HCT116 (cell line): Measurements from ENCODE around the gene TOX2. TPM values are rescaled to one million over a fixed set of nuclear protein-coding genes. Genes with fewer than 3 reads are reported as not detected.

Source experiments
- ATAC-seq: fragments of 200-7000 bp; cut with Tn5 transposase; 2 replicates; pipeline ENCODE4 v1.9.1; 2020; ENCODE audit warnings: mild to moderate bottlenecking, moderate library complexity
- BruUV-seq: library from RNA; stranded (reverse); fragments of 400-500 nt; replicated peaks from 2 replicates; lab custom pipeline; 2021; lab: Mats Ljungman, UMichigan
- CTCF ChIA-PET: fragments of 300-600 bp; sonication (Branson Sonifier 250); formaldehyde crosslinking; loops from one replicate; lab custom pipeline; 2021; ENCODE audit warnings: antibody characterized with exemption; lab: Charles Lee
- POLR2A ChIA-PET: fragments of 300-600, 350-600 bp; sonication (Branson Sonifier 250); formaldehyde crosslinking; loops from one replicate; lab custom pipeline; 2021; ENCODE audit warnings: antibody characterized with exemption; lab: Charles Lee
- RAD21 ChIA-PET, 2 experiments: fragments of 300-600 bp; sonication (Branson Sonifier 250); formaldehyde crosslinking; loops; one replicate each; lab custom pipeline; 2023; ENCODE audit warnings: low total read pairs in 2 of 2; ENCODE audit not compliant: uncharacterized antibody in 2 of 2, unreplicated experiment in 2 of 2, low non-redundant PET in 1 of 2; lab: Charles Lee
- DNase-seq: peaks from one replicate; pipeline ENCODE4 v3.0.0-alpha.2; 2010; ENCODE audit warnings: low read depth, low spot score
- H2AFZ ChIP-seq: fragments of 200-600 bp; shearing (Covaris generic), sonication (generic); 2 replicates; pipeline ENCODE4 v1.6.1; 2017; ENCODE audit warnings: low read depth, mixed run types, mixed read lengths, antibody characterized with exemption, low read length; ENCODE audit not compliant: poor library complexity, severe bottlenecking
- H3K27ac ChIP-seq: 2 replicates; pipeline ENCODE4 v1.5.1; 2012; ENCODE audit warnings: low read depth, low read length
- H3K27me3 ChIP-seq: fragments of 200-600 bp; sonication (generic); 2 replicates; pipeline ENCODE4 v1.6.1; 2016; ENCODE audit warnings: mixed run types, low read length, mixed read lengths; ENCODE audit not compliant: insufficient read depth
- H3K36me3 ChIP-seq, 2 experiments: fragments of 200-500 bp in 1 of 2; fragments of 200-600 bp in 1 of 2; sonication (Bioruptor generic) in 1 of 2; sonication (generic) in 1 of 2; 2 replicates each; pipeline versions ENCODE4 v1.5.1 to v1.6.1; 2014 to 2016; ENCODE audit warnings: low read length in 2 of 2, inconsistent platforms in 1 of 2, mixed read lengths in 1 of 2, mixed run types in 1 of 2; ENCODE audit not compliant: insufficient read depth in 2 of 2, control insufficient read depth in 1 of 2
- H3K4me1 ChIP-seq, 2 experiments: fragments of 200-600 bp in 1 of 2; sonication (generic) in 1 of 2; 2 replicates each; pipeline versions ENCODE4 v1.5.1 to v1.6.1; 2012 to 2017; ENCODE audit warnings: low read length in 2 of 2, inconsistent platforms in 1 of 2, mild to moderate bottlenecking in 1 of 2, mixed read lengths in 1 of 2, mixed run types in 1 of 2, moderate library complexity in 1 of 2; ENCODE audit not compliant: insufficient read depth in 2 of 2, control insufficient read depth in 1 of 2
- H3K4me2 ChIP-seq: fragments of 200-600 bp; sonication (generic); 2 replicates; pipeline ENCODE4 v1.6.1; 2017; ENCODE audit warnings: mixed run types, low read length, mixed read lengths
- H3K4me3 ChIP-seq, 2 experiments: fragments of 200-600 bp in 1 of 2; sonication (generic) in 1 of 2; replicated peaks in 1 of 2; 2 replicates each; pipeline ENCODE4 v1.5.1; 2011 to 2016; ENCODE audit warnings: low read length in 2 of 2, control low read depth in 1 of 2, low read depth in 1 of 2, mild to moderate bottlenecking in 1 of 2, mixed read lengths in 1 of 2, mixed run types in 1 of 2
- H3K79me2 ChIP-seq: fragments of 200-600 bp; sonication (generic); 2 replicates; pipeline ENCODE4 v1.6.1; 2017; ENCODE audit warnings: mild to moderate bottlenecking, mixed run types, low read length, moderate library complexity, mixed read lengths; ENCODE audit not compliant: insufficient read depth
- H3K9ac ChIP-seq: fragments of 200-600 bp; sonication (generic); 2 replicates; pipeline ENCODE4 v1.6.1; 2016; ENCODE audit warnings: low read length, mixed read lengths
- H3K9me2 ChIP-seq: fragments of 200-600 bp; sonication (generic), shearing (Covaris generic); 2 replicates; pipeline ENCODE4 v1.6.1; 2017; ENCODE audit warnings: mixed run types, mild to moderate bottlenecking, moderate library complexity; ENCODE audit not compliant: insufficient read depth
- H3K9me3 ChIP-seq, 2 experiments: fragments of 200-500 bp in 1 of 2; fragments of 200-600 bp in 1 of 2; sonication (Bioruptor generic) in 1 of 2; sonication (generic) in 1 of 2; 2 replicates each; pipeline ENCODE4 v1.6.1; 2014 to 2017; ENCODE audit warnings: low read length in 2 of 2, mixed read lengths in 2 of 2, inconsistent platforms in 1 of 2, low read depth in 1 of 2, mild to moderate bottlenecking in 1 of 2, mixed run types in 1 of 2, moderate library complexity in 1 of 2; ENCODE audit not compliant: control insufficient read depth in 1 of 2, insufficient read depth in 1 of 2
- H4K20me1 ChIP-seq: fragments of 200-600 bp; sonication (generic), shearing (Covaris generic); 2 replicates; pipeline ENCODE4 v1.6.1; 2017; ENCODE audit warnings: mixed run types, mild to moderate bottlenecking, moderate library complexity; ENCODE audit not compliant: insufficient read depth
- CBX3 ChIP-seq: IDR thresholded peaks from 2 replicates; pipeline ENCODE4 v1.6.1; 2012; ENCODE audit warnings: low read depth
- CEBPB ChIP-seq: IDR thresholded peaks from 2 replicates; pipeline ENCODE4 v1.6.1; 2012; ENCODE audit warnings: low read depth
- EGR1 ChIP-seq: IDR thresholded peaks from 2 replicates; pipeline ENCODE4 v1.6.1; 2012; ENCODE audit warnings: low read depth
- ELF1 ChIP-seq: IDR thresholded peaks from 2 replicates; pipeline ENCODE4 v1.6.1; 2012; ENCODE audit warnings: low read depth, borderline replicate concordance
- EZH2 ChIP-seq: fragments of 200-600 bp; sonication (generic); IDR thresholded peaks from 2 replicates; pipeline ENCODE4 v1.6.1; 2017; ENCODE audit warnings: antibody characterized with exemption, mixed run types
- FOSL1 ChIP-seq: IDR thresholded peaks from 2 replicates; pipeline ENCODE4 v1.6.1; 2012; ENCODE audit warnings: low read depth
- JUND ChIP-seq: IDR thresholded peaks from 2 replicates; pipeline ENCODE4 v1.6.1; 2012
- POLR2A ChIP-seq: IDR thresholded peaks from 2 replicates; pipeline ENCODE4 v1.7.0; 2011; ENCODE audit warnings: borderline replicate concordance; ENCODE audit not compliant: insufficient read depth, insufficient read length; ENCODE audit errors: extremely low read depth
- POLR2AphosphoS5 ChIP-seq: IDR thresholded peaks from 2 replicates; pipeline ENCODE4 v1.6.1; 2011; ENCODE audit warnings: mild to moderate bottlenecking, low read depth, low read length, moderate library complexity
- RAD21 ChIP-seq: IDR thresholded peaks from 2 replicates; pipeline ENCODE4 v1.6.1; 2012; ENCODE audit warnings: low read depth, mild to moderate bottlenecking
- SIN3A ChIP-seq: IDR thresholded peaks from 2 replicates; pipeline ENCODE4 v1.6.1; 2012; ENCODE audit warnings: low read depth
- SP1 ChIP-seq: IDR thresholded peaks from 2 replicates; pipeline ENCODE4 v1.6.1; 2012; ENCODE audit warnings: low read depth
- SRF ChIP-seq: IDR thresholded peaks from 2 replicates; pipeline ENCODE4 v1.6.1; 2012; ENCODE audit warnings: low read depth
- TCF7L2 ChIP-seq: IDR thresholded peaks from 2 replicates; pipeline ENCODE4 v1.7.0; 2011; ENCODE audit warnings: borderline replicate concordance, inconsistent platforms; ENCODE audit not compliant: insufficient read depth, insufficient read length; ENCODE audit errors: extremely low read depth
- ZFX ChIP-seq: fragments of 450-650 bp; IDR thresholded peaks from 2 replicates; pipeline ENCODE4 v1.6.1; 2017
- ZNF274 ChIP-seq: fragments of 200-500 bp; sonication (Bioruptor generic); IDR thresholded peaks from 2 replicates; pipeline ENCODE4 v1.6.1; 2014; ENCODE audit warnings: mild to moderate bottlenecking, low read depth, low read length, inconsistent platforms
- intact Hi-C: fragments of 100-400 bp; cut with micrococcal nuclease; formaldehyde crosslinking; loops from 2 replicates; pipeline ENCODE4 v1.10.0; 2022
- total RNA-seq: library from RNA; stranded (reverse); gene quantifications from one replicate; pipeline ENCODE4 v1.2.1, GENCODE V29; 2021; ENCODE audit not compliant: unreplicated experiment
- TF ChIP-seq, protein P1 (sequence below), 3 experiments: fragments of 200-600 bp in 1 of 3; sonication (generic) in 1 of 3; IDR thresholded peaks in 2 of 3; conservative IDR thresholded peaks in 1 of 3; 2 replicates each; pipeline ENCODE4 v1.5.1; 2012 to 2017; ENCODE audit warnings: low read depth in 2 of 3, low read length in 2 of 3, antibody characterized with exemption in 1 of 3, borderline replicate concordance in 1 of 3, control low read depth in 1 of 3, mild to moderate bottlenecking in 1 of 3, mixed read lengths in 1 of 3, mixed run types in 1 of 3, moderate library complexity in 1 of 3; ENCODE audit not compliant: insufficient read depth in 1 of 3
- TF ChIP-seq, protein P2 (sequence below): IDR thresholded peaks from 2 replicates; pipeline ENCODE4 v1.6.1; 2012
- TF ChIP-seq, protein P3 (sequence below): IDR thresholded peaks from 2 replicates; pipeline ENCODE4 v1.6.1; 2012
- TF ChIP-seq, protein P4 (sequence below): IDR thresholded peaks from 2 replicates; pipeline ENCODE4 v1.6.1; 2012; ENCODE audit warnings: low read depth

Gene TOX2
- total RNA-seq, 1 experiment from 2014 or later = 39.6 TPM

DNA sequence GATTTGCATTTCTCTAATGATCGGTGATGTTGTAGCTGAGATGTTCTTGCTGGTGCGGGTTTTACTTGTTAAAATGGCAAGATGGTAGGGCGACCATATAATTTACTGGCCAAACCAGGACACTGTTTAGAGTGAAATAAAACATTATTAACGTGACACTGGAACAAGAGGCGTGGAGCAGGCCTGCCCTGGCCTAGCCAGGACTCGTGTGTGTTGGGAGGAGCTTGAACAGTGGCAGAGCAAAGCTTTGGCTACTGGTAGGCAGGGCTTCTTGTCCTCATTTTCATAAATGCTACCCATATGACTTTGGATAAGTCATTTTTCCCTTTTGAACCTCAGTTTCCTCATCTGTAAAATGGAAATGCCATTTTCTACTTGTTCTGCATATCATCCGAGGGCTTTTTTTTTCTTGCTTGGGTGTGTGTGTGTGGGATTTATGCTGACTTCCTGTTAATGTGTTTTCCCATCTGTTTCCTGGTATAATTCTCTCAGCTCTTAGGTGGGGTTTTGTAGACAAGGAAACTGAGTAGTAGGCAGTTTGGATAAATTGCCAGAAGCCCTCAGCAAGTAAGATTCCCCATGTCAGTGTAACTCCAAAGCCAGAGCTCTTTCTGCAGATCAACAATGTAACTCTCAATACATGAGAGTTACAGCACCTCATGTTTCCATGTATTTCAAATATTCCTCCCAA lies 81.7 kb downstream of the TOX2 start:
- Histone ChIP-seq H3K27ac (no peak overlapping the region), H3K79me2 (no peaks in the 10 kb centered on the region), H3K4me1 (peaks cover 5 to 17% of the 10 kb centered on the region in 2 experiments), H3K9me2 (no peaks in the 10 kb centered on the region), H2AFZ (no peak overlapping the region), H3K9ac (no peak overlapping the region), H3K36me3 (no peaks in the 10 kb centered on the region), H3K4me2 (no peak overlapping the region), H4K20me1 (no peaks in the 10 kb centered on the region), H3K27me3 (no peaks in the 10 kb centered on the region), H3K9me3 (no peaks in the 10 kb centered on the region), H3K4me3 (no peak overlapping the region)
- ChIA-PET RAD21 (no interaction called here), CTCF (interaction anchor here (2.2 kb wide), 1 partner anchor 13 kb away, joined by 11 read pairs; no protein-coding TSS in a partner anchor), POLR2A (no interaction called here)
- TF ChIP-seq FOSL1 (no peak), ZNF274 (no peak), ELF1 (no peak), ZFX (no peak), TCF7L2 (no peak), CEBPB (no peak), SRF (no peak), EGR1 (no peak), JUND (no peak), RAD21 (no peak), EZH2 (no peak), POLR2A (no peak), SP1 (no peak), CBX3 (no peak), POLR2AphosphoS5 (no peak), SIN3A (no peak)
- TF ChIP-seq, protein P1, sequence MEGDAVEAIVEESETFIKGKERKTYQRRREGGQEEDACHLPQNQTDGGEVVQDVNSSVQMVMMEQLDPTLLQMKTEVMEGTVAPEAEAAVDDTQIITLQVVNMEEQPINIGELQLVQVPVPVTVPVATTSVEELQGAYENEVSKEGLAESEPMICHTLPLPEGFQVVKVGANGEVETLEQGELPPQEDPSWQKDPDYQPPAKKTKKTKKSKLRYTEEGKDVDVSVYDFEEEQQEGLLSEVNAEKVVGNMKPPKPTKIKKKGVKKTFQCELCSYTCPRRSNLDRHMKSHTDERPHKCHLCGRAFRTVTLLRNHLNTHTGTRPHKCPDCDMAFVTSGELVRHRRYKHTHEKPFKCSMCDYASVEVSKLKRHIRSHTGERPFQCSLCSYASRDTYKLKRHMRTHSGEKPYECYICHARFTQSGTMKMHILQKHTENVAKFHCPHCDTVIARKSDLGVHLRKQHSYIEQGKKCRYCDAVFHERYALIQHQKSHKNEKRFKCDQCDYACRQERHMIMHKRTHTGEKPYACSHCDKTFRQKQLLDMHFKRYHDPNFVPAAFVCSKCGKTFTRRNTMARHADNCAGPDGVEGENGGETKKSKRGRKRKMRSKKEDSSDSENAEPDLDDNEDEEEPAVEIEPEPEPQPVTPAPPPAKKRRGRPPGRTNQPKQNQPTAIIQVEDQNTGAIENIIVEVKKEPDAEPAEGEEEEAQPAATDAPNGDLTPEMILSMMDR (IDR thresholded peaks at IDR 0.05 in 2 of 3, conservative IDR thresholded peaks at IDR 0.05 in 1 of 3; ENCODE audit: borderline replicate concordance in 1 of 3, insufficient read depth in 1 of 3, low read depth in 2 of 3, low read length in 2 of 3) = no peak
- TF ChIP-seq, protein P2, sequence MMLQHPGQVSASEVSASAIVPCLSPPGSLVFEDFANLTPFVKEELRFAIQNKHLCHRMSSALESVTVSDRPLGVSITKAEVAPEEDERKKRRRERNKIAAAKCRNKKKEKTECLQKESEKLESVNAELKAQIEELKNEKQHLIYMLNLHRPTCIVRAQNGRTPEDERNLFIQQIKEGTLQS = no peak
- TF ChIP-seq, protein P3, sequence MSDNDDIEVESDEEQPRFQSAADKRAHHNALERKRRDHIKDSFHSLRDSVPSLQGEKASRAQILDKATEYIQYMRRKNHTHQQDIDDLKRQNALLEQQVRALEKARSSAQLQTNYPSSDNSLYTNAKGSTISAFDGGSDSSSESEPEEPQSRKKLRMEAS = no peak
- TF ChIP-seq, protein P4, sequence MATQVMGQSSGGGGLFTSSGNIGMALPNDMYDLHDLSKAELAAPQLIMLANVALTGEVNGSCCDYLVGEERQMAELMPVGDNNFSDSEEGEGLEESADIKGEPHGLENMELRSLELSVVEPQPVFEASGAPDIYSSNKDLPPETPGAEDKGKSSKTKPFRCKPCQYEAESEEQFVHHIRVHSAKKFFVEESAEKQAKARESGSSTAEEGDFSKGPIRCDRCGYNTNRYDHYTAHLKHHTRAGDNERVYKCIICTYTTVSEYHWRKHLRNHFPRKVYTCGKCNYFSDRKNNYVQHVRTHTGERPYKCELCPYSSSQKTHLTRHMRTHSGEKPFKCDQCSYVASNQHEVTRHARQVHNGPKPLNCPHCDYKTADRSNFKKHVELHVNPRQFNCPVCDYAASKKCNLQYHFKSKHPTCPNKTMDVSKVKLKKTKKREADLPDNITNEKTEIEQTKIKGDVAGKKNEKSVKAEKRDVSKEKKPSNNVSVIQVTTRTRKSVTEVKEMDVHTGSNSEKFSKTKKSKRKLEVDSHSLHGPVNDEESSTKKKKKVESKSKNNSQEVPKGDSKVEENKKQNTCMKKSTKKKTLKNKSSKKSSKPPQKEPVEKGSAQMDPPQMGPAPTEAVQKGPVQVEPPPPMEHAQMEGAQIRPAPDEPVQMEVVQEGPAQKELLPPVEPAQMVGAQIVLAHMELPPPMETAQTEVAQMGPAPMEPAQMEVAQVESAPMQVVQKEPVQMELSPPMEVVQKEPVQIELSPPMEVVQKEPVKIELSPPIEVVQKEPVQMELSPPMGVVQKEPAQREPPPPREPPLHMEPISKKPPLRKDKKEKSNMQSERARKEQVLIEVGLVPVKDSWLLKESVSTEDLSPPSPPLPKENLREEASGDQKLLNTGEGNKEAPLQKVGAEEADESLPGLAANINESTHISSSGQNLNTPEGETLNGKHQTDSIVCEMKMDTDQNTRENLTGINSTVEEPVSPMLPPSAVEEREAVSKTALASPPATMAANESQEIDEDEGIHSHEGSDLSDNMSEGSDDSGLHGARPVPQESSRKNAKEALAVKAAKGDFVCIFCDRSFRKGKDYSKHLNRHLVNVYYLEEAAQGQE = no peak
- intact Hi-C loops = no loop called here
- no peak for ATAC-seq
- no peak for DNase-seq
- no TSS peak for BruUV-seq
